Fibroblast of gingiva (primary cell): Measurements from ENCODE around the gene MED13L.

ENCODE experiments used
- DNase-seq: peaks from one replicate; pipeline ENCODE4 v3.0.0-alpha.2; 2011; ENCODE audit warnings: low read depth

Gene MED13L

GRCh38 chr12:115973968-115974724, 303.3 kb downstream of the MED13L start:
- DNase-seq: no peak

GRCh38 chr12:115973066-115973465, 304.4 kb downstream of the MED13L start:
- DNase-seq: no peak

GRCh38 chr12:115972241-115972640, 305.3 kb downstream of the MED13L start:
- DNase-seq: no peak

GRCh38 chr12:115968211-115968610, 309.3 kb downstream of the MED13L start:
- DNase-seq: no peak

- no peak for DNase-seq
Measured at GRCh38 chr12:115966376-115966775, 311.1 kb downstream of the MED13L start.

- DNase-seq: no peak
Measured at GRCh38 chr12:115964626-115965025, 312.9 kb downstream of the MED13L start.

GRCh38 chr12:115964214-115964613, 313.3 kb downstream of the MED13L start:
- no peak for DNase-seq

GRCh38 chr12:115962216-115962615, 315.3 kb downstream of the MED13L start:
- DNase-seq: no peak

GRCh38 chr12:115960868-115961802, 316.4 kb downstream of the MED13L start:
- no peak for DNase-seq

GRCh38 chr12:115957686-115958290, 319.7 kb downstream of the MED13L start:
- no peak for DNase-seq

- DNase-seq: no peak
Measured at GRCh38 chr12:115956659-115957058, 320.8 kb downstream of the MED13L start.

- DNase-seq: no peak
Measured at GRCh38 chr12:115956236-115956635, 321.3 kb downstream of the MED13L start.

- no peak for DNase-seq
Measured at GRCh38 chr12:115953450-115953849, 324.0 kb downstream of the MED13L start.

GRCh38 chr12:115953031-115953430, 324.5 kb downstream of the MED13L start:
- no peak for DNase-seq

- DNase-seq: no peak
Measured at GRCh38 chr12:115950959-115951358, 326.5 kb downstream of the MED13L start.

GRCh38 chr12:115949675-115950074, 327.8 kb downstream of the MED13L start:
- DNase-seq: no peak

- no peak for DNase-seq
Measured at GRCh38 chr12:115947696-115948062, 329.8 kb downstream of the MED13L start.

- DNase-seq: no peak
Measured at GRCh38 chr12:115946867-115947695, 330.4 kb downstream of the MED13L start.

- no peak for DNase-seq
Measured at GRCh38 chr12:115946092-115946491, 331.4 kb downstream of the MED13L start.

- no peak for DNase-seq
Measured at GRCh38 chr12:115945491-115945885, 332.0 kb downstream of the MED13L start.

GRCh38 chr12:115944837-115945490, 332.5 kb downstream of the MED13L start:
- no peak for DNase-seq
